Mesendoderm (in vitro differentiated cells): Measurements from ENCODE around the gene TTC39C.

ENCODE experiments used
- DNase-seq: peaks from one replicate; pipeline ENCODE4 v3.0.0; 2013
- H2AK5ac ChIP-seq: 2 replicates; pipeline ENCODE4 v1.6.1; 2013; ENCODE audit warnings: low read length, inconsistent platforms
- H2BK120ac ChIP-seq: 2 replicates; pipeline ENCODE4 v1.6.1; 2013; ENCODE audit warnings: low read depth, mild to moderate bottlenecking, low read length, moderate library complexity, mixed read lengths
- H2BK15ac ChIP-seq: replicated peaks from 2 replicates; pipeline ENCODE4 v1.6.1; 2013; ENCODE audit warnings: low read depth, mild to moderate bottlenecking, moderate library complexity
- H2BK5ac ChIP-seq: 2 replicates; pipeline ENCODE4 v1.6.1; 2013; ENCODE audit warnings: low read length, inconsistent platforms
- H3K18ac ChIP-seq: 2 replicates; pipeline ENCODE4 v1.6.1; 2013; ENCODE audit warnings: mild to moderate bottlenecking, low read length, mixed read lengths
- H3K23ac ChIP-seq: one replicate; pipeline ENCODE4 v1.6.1; 2013; ENCODE audit warnings: low read length
- H3K27ac ChIP-seq: 2 replicates; pipeline ENCODE4 v1.5.1; 2013; ENCODE audit warnings: low read depth, mild to moderate bottlenecking, inconsistent platforms, low read length, moderate library complexity
- H3K27me3 ChIP-seq: 2 replicates; pipeline ENCODE4 v1.6.1; 2013; ENCODE audit warnings: low read length, control low read depth, mild to moderate bottlenecking, inconsistent platforms; ENCODE audit not compliant: insufficient read depth, poor library complexity
- H3K36me3 ChIP-seq: 2 replicates; pipeline ENCODE4 v1.6.1; 2013; ENCODE audit warnings: low read length, inconsistent platforms; ENCODE audit not compliant: control insufficient read depth, insufficient read depth
- H3K4ac ChIP-seq: one replicate; pipeline ENCODE4 v1.6.1; 2013; ENCODE audit warnings: low read depth, mild to moderate bottlenecking, low read length, moderate library complexity
- H3K4me1 ChIP-seq: 2 replicates; pipeline ENCODE4 v1.6.1; 2013; ENCODE audit warnings: low read depth, low read length, inconsistent platforms; ENCODE audit not compliant: control insufficient read depth
- H3K4me2 ChIP-seq: 2 replicates; pipeline ENCODE4 v1.6.1; 2013; ENCODE audit warnings: low read length
- H3K4me3 ChIP-seq: 2 replicates; pipeline ENCODE4 v1.5.1; 2013; ENCODE audit warnings: mild to moderate bottlenecking, low read length
- H3K56ac ChIP-seq: one replicate; pipeline ENCODE4 v1.6.1; 2013; ENCODE audit warnings: low read length
- H3K79me1 ChIP-seq: 2 replicates; pipeline ENCODE4 v1.6.1; 2013; ENCODE audit warnings: low read length, inconsistent platforms
- H3K79me2 ChIP-seq: 2 replicates; pipeline ENCODE4 v1.6.1; 2013; ENCODE audit warnings: mild to moderate bottlenecking, low read length; ENCODE audit not compliant: control insufficient read depth, insufficient read depth
- H3K9ac ChIP-seq: 2 replicates; pipeline ENCODE4 v1.6.1; 2013; ENCODE audit warnings: low read length, inconsistent platforms
- H4K5ac ChIP-seq: one replicate; pipeline ENCODE4 v1.6.1; 2013; ENCODE audit warnings: low read length
- H4K8ac ChIP-seq: one replicate; pipeline ENCODE4 v1.6.1; 2013; ENCODE audit warnings: low read depth, mild to moderate bottlenecking, control low read depth, low read length, moderate library complexity
- WGBS: extraction: QIAGEN DNeasy Blood & Tissue Kit; methylation state at CpG from one replicate; pipeline ENCODE4 v1.1.7; 2013; ENCODE audit warnings: low lambda C conversion rate, missing lambda C conversion rate; ENCODE audit not compliant: insufficient coverage; ENCODE audit errors: extremely low coverage; 5-methylcytosine and 5-hydroxymethylcytosine counted together

The TTC39C gene

DNA sequence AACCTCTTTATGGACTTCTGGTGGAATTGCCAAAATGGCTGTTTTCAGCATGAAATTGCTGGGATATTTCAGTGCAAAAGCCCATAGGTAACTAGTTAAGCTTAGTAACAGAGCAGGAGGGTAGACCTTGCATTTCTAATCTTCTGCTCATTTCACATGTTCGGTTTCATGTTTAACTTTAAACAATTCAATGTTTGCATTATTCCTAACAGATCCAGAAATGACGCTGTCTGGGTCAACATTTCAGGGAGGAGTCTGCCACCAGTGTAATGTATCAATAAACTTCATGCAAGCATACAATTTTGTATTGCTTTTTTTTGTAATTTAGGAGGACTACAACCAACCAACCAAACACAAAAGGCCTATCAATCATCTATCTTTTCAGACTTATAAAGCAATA is 146.8 kb downstream of the TTC39C start:
- no peaks in the 10 kb centered on the region for H3K79me1 ChIP-seq
- no peak overlapping the region for H4K8ac ChIP-seq
- H3K36me3 ChIP-seq = peaks cover 2% of the 10 kb centered on the region
- H3K27ac ChIP-seq = no peak overlapping the region
- no peak overlapping the region for H2BK15ac ChIP-seq
- H3K4me3 ChIP-seq = no peak overlapping the region
- no peak overlapping the region for H2BK5ac ChIP-seq
- H2AK5ac ChIP-seq = no peak overlapping the region
- H3K23ac ChIP-seq = no peak overlapping the region
- no peaks in the 10 kb centered on the region for H3K27me3 ChIP-seq
- no peak for DNase-seq
- H3K56ac ChIP-seq = no peak overlapping the region
- no peak overlapping the region for H3K4me2 ChIP-seq
- H4K5ac ChIP-seq = no peak overlapping the region
- no CpG with 5 or more reads among the region's 2 CpGs for WGBS
- no peaks in the 10 kb centered on the region for H3K79me2 ChIP-seq
- no peak overlapping the region for H3K4ac ChIP-seq
- no peaks in the 10 kb centered on the region for H3K4me1 ChIP-seq
- no peak overlapping the region for H2BK120ac ChIP-seq
- no peak overlapping the region for H3K9ac ChIP-seq
- no peak overlapping the region for H3K18ac ChIP-seq

DNA sequence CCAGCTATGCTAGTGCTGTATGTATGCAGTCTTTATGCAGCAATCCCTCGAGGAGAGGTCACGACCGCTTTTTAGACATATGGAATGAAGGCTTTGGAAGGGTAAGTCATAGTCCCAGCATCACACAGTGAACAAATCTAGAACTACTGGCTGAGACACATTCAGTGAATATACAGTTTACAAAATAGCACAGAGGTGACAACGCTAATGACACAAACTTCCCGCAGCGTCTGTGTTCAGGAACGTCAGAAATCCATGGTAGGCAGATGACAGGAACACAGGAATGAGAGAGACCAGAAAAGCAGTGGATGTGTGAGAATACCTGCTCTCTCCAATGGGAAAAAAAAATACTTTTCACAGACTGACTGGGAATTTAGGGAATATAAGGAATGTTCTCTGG is 153.9 kb downstream of the TTC39C start:
- H2BK15ac ChIP-seq = no peak overlapping the region
- H4K5ac ChIP-seq = no peak overlapping the region
- no peak overlapping the region for H2AK5ac ChIP-seq
- no peaks in the 10 kb centered on the region for H3K79me1 ChIP-seq
- H4K8ac ChIP-seq = no peak overlapping the region
- no peak overlapping the region for H3K23ac ChIP-seq
- no peak overlapping the region for H3K56ac ChIP-seq
- no peak overlapping the region for H3K4ac ChIP-seq
- H2BK5ac ChIP-seq = no peak overlapping the region
- H3K36me3 ChIP-seq = no peaks in the 10 kb centered on the region
- DNase-seq = peak; percentile 79
- H3K9ac ChIP-seq = no peak overlapping the region
- no peak overlapping the region for H2BK120ac ChIP-seq
- H3K4me3 ChIP-seq = no peak overlapping the region
- no CpG with 5 or more reads among the region's 7 CpGs for WGBS
- no peaks in the 10 kb centered on the region for H3K79me2 ChIP-seq
- no peak overlapping the region for H3K27ac ChIP-seq
- H3K4me2 ChIP-seq = no peak overlapping the region
- H3K27me3 ChIP-seq = no peaks in the 10 kb centered on the region
- H3K4me1 ChIP-seq = no peaks in the 10 kb centered on the region
- no peak overlapping the region for H3K18ac ChIP-seq

DNA sequence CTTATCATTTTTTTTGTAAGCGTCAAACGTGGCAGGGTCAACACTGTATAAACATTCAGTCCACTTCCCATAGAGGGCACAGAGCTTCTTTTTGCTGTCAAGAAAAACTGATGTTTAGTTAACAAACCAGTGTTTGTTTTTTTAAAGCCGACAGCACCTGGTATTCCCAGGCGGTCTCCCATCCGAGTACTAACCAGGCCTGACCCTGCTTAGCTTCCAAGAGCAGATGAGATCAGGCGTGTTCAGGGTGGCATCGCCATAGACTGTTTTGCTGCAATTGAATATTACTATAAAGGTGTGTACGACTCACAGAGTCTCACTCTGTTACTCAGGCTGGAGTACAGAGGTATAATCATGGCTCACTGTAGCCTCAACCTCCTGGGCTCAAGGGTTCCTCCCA is 155.8 kb downstream of the TTC39C start:
- no peak overlapping the region for H2AK5ac ChIP-seq
- no peak overlapping the region for H3K4ac ChIP-seq
- no peak overlapping the region for H2BK15ac ChIP-seq
- H3K9ac ChIP-seq = no peak overlapping the region
- WGBS = no CpG with 5 or more reads among the region's 8 CpGs
- no peaks in the 10 kb centered on the region for H3K79me1 ChIP-seq
- H4K8ac ChIP-seq = no peak overlapping the region
- no peak overlapping the region for H3K27ac ChIP-seq
- H4K5ac ChIP-seq = no peak overlapping the region
- H3K36me3 ChIP-seq = no peaks in the 10 kb centered on the region
- no peak overlapping the region for H3K56ac ChIP-seq
- no peak overlapping the region for H3K23ac ChIP-seq
- H2BK120ac ChIP-seq = no peak overlapping the region
- no peaks in the 10 kb centered on the region for H3K4me1 ChIP-seq
- no peak overlapping the region for H3K18ac ChIP-seq
- H3K4me2 ChIP-seq = no peak overlapping the region
- no peaks in the 10 kb centered on the region for H3K79me2 ChIP-seq
- H3K27me3 ChIP-seq = no peaks in the 10 kb centered on the region
- no peak for DNase-seq
- H2BK5ac ChIP-seq = no peak overlapping the region
- no peak overlapping the region for H3K4me3 ChIP-seq

DNA sequence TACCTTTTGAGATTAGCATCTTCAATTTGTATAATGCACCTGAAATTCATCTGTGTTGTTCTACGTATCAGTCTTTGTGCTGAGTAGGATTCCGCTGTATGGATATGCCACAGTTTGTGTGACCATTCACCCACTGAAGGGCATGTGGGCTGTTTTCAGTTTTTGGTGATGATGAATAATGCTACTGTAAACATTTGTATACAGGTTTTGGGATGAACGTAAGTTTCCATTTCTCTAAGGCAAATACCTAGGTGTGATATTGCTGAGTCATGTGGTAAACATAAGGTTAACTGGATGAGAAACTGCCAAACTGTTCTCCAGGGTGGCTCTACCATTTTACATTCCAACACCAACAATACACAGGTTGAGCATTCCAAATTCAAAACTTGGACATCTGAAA is 159.4 kb downstream of the TTC39C start:
- Histone ChIP-seq H4K8ac (no peak overlapping the region), H3K36me3 (no peaks in the 10 kb centered on the region), H3K27ac (no peak overlapping the region), H2BK120ac (no peak overlapping the region), H3K18ac (no peak overlapping the region), H3K4ac (no peak overlapping the region), H3K56ac (no peak overlapping the region), H3K79me1 (no peaks in the 10 kb centered on the region), H3K4me1 (no peaks in the 10 kb centered on the region), H2BK5ac (no peak overlapping the region), H4K5ac (no peak overlapping the region), H3K23ac (no peak overlapping the region), H3K4me3 (no peak overlapping the region), H3K79me2 (no peaks in the 10 kb centered on the region), H3K9ac (no peak overlapping the region), H3K27me3 (no peaks in the 10 kb centered on the region), H2BK15ac (no peak overlapping the region), H3K4me2 (no peak overlapping the region), H2AK5ac (no peak overlapping the region)
- DNase-seq = no peak
- WGBS = no CpG with 5 or more reads among the region's 3 CpGs

DNA sequence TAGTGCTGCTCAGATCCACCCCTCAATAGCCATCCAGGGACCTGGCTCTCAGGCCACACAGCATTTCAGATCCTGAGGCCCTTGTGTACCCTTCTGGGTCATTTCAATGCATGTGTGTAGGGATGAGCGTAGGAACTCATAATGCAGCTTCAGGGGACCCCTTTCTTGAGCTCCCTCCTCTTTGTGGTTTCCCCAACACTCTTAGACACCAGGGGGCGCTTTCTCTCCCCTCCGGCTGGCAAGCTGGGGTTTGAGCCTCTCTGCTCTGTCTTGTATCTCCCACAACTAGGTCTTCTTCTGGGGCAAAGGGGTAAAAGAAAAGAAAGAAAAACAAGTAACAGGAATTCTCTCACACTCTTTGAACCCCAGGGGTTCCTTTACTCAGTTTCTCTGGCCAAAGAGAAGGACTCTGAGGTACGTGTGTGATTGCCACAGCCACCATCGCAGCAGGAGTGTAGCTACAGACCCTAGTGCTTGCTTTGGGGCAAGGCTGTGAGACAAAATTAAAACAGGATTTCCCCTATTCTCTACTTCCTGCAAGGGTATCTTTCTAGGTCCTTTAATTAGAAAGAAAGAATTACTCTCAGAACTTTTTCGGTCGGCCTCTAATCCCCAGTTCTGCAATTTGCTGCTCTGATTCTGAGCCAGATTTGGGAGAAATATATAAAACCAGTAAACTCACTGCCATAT is 162.3 kb downstream of the TTC39C start:
- no peak overlapping the region for H2AK5ac ChIP-seq
- no CpG with 5 or more reads among the region's 7 CpGs for WGBS
- peak; percentile 82 for DNase-seq
- no peak overlapping the region for H2BK15ac ChIP-seq
- H3K36me3 ChIP-seq = no peaks in the 10 kb centered on the region
- no peak overlapping the region for H4K5ac ChIP-seq
- no peak overlapping the region for H4K8ac ChIP-seq
- no peaks in the 10 kb centered on the region for H3K79me1 ChIP-seq
- H2BK120ac ChIP-seq = no peak overlapping the region
- peak overlapping the region; percentile 52 for H3K56ac ChIP-seq
- no peaks in the 10 kb centered on the region for H3K79me2 ChIP-seq
- H3K27me3 ChIP-seq = no peaks in the 10 kb centered on the region
- no peak overlapping the region for H3K27ac ChIP-seq
- no peak overlapping the region for H3K4ac ChIP-seq
- no peak overlapping the region for H3K4me2 ChIP-seq
- H3K4me3 ChIP-seq = no peak overlapping the region
- no peak overlapping the region for H2BK5ac ChIP-seq
- H3K4me1 ChIP-seq = peaks cover 3% of the 10 kb centered on the region
- no peak overlapping the region for H3K18ac ChIP-seq
- H3K23ac ChIP-seq = no peak overlapping the region
- no peak overlapping the region for H3K9ac ChIP-seq

DNA sequence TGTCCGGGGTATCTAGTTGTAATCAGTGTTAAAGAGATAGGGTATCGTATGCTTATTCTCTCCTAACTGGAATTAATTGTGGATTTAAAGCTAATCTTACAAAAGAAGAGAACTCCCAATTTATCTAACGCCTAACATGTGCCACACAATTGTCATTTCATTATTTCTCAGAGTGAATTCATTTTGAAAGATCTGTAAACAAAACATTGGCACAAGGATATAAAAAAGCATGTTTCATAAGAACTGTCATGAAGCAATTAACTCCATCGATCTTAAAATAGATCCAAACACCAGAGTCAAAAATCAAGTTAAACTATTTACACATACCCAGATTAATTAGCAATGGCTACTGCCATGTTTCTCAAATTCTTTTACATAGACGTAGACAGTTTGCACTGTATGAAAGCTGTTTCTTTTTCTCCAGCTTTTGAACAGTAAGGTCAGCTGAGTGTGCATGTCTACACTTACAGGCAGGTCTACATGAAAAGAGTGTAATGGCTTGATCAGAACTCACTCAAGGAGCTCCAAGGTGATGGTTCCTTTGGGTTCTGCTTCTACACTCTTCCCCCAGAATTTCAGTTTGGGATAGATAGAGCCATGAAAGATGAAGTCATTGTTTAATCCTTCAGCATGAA is 163.1 kb downstream of the TTC39C start:
- H3K27ac ChIP-seq = no peak overlapping the region
- peak; percentile 67 for DNase-seq

More for the DNA sequence above, 163.1 kb downstream of the TTC39C start:
- no peak overlapping the region for H3K23ac ChIP-seq
- no CpG with 5 or more reads among the region's 5 CpGs for WGBS
- no peak overlapping the region for H2AK5ac ChIP-seq
- H2BK5ac ChIP-seq = no peak overlapping the region
- H3K36me3 ChIP-seq = no peaks in the 10 kb centered on the region
- no peak overlapping the region for H4K8ac ChIP-seq
- no peak overlapping the region for H2BK120ac ChIP-seq
- no peak overlapping the region for H3K18ac ChIP-seq
- H3K9ac ChIP-seq = no peak overlapping the region
- H3K4me3 ChIP-seq = no peak overlapping the region
- H4K5ac ChIP-seq = no peak overlapping the region
- H3K56ac ChIP-seq = no peak overlapping the region
- H3K79me1 ChIP-seq = no peaks in the 10 kb centered on the region
- H2BK15ac ChIP-seq = no peak overlapping the region
- H3K79me2 ChIP-seq = no peaks in the 10 kb centered on the region
- H3K4ac ChIP-seq = no peak overlapping the region
- no peak overlapping the region for H3K4me2 ChIP-seq
- H3K4me1 ChIP-seq = peaks cover 3% of the 10 kb centered on the region
- H3K27me3 ChIP-seq = no peaks in the 10 kb centered on the region
